IMR-90 (cell line): ENCODE measurements around the gene PDGFRA. TPM values are rescaled to one million over a fixed set of nuclear protein-coding genes. Genes with fewer than 3 reads are reported as not detected.

Experiments
- ATAC-seq: fragments of 200-7000 bp; cut with Tn5 transposase; 2 replicates; pipeline ENCODE4 v1.9.1; 2020; ENCODE audit warnings: low read depth, mild to moderate bottlenecking, moderate library complexity
- BruUV-seq: library from RNA; stranded (reverse); fragments of 400-500 nt; replicated peaks from 2 replicates; lab custom pipeline; 2021; lab: Mats Ljungman, UMichigan
- CTCF ChIA-PET: fragments of 300-600 bp; formaldehyde crosslinking; extraction: SDS; loops from one replicate; lab custom pipeline; 2021; ENCODE audit warnings: antibody characterized with exemption; lab: Yijun Ruan, JAX
- POLR2A ChIA-PET: fragments of 300-600 bp; sonication (Branson Sonifier 250); formaldehyde crosslinking; loops from one replicate; lab custom pipeline; 2022; ENCODE audit warnings: antibody characterized with exemption; ENCODE audit not compliant: unreplicated experiment; lab: Charles Lee
- DNase-seq: peaks from one replicate; pipeline ENCODE4 v3.0.0; 2013
- H2AFZ ChIP-seq: replicated peaks from 2 replicates; pipeline ENCODE3; 2013; ENCODE audit warnings: low read length, mild to moderate bottlenecking; ENCODE audit not compliant: poor library complexity
- H2AK5ac ChIP-seq: 2 replicates; pipeline ENCODE4 v1.6.1; 2013; ENCODE audit warnings: low read depth, low read length, inconsistent platforms
- H2AK9ac ChIP-seq: replicated peaks from 2 replicates; pipeline ENCODE3; 2013; ENCODE audit warnings: mild to moderate bottlenecking, low read depth, low read length, moderate library complexity; ENCODE audit not compliant: poor library complexity
- H2BK120ac ChIP-seq: 2 replicates; pipeline ENCODE4 v1.6.1; 2013; ENCODE audit warnings: low read depth, low read length, inconsistent platforms
- H2BK15ac ChIP-seq: 3 replicates; pipeline ENCODE4 v1.6.1; 2013; ENCODE audit warnings: low read depth, low read length, inconsistent platforms
- H2BK20ac ChIP-seq: 2 replicates; pipeline ENCODE4 v1.6.1; 2013; ENCODE audit warnings: low read depth, mild to moderate bottlenecking, inconsistent platforms, low read length, moderate library complexity
- H2BK5ac ChIP-seq: 2 replicates; pipeline ENCODE4 v1.6.1; 2013; ENCODE audit warnings: mild to moderate bottlenecking, low read depth, low read length, inconsistent platforms; ENCODE audit not compliant: poor library complexity, severe bottlenecking
- H3K14ac ChIP-seq: replicated peaks from 2 replicates; pipeline ENCODE4 v1.6.1; 2013; ENCODE audit warnings: low read depth, low read length, inconsistent platforms
- H3K18ac ChIP-seq: 2 replicates; pipeline ENCODE4 v1.6.1; 2013; ENCODE audit warnings: low read depth, low read length, control low read depth
- H3K23ac ChIP-seq: 2 replicates; pipeline ENCODE4 v1.6.1; 2013; ENCODE audit warnings: low read depth, low read length, inconsistent platforms
- H3K27ac ChIP-seq: 2 replicates; pipeline ENCODE4 v1.5.1; 2013; ENCODE audit warnings: mild to moderate bottlenecking, control low read depth, low read length; ENCODE audit not compliant: insufficient read depth
- H3K27me3 ChIP-seq: 2 replicates; pipeline ENCODE4 v1.6.1; 2013; ENCODE audit warnings: low read length; ENCODE audit not compliant: control insufficient read depth, insufficient read depth
- H3K36me3 ChIP-seq: 2 replicates; pipeline ENCODE4 v1.6.1; 2013; ENCODE audit warnings: low read length, mixed read lengths; ENCODE audit not compliant: control insufficient read depth, insufficient read depth
- H3K4ac ChIP-seq: 2 replicates; pipeline ENCODE4 v1.6.1; 2013; ENCODE audit warnings: low read depth, low read length, inconsistent platforms
- H3K4me1 ChIP-seq: 2 replicates; pipeline ENCODE4 v1.6.1; 2013; ENCODE audit warnings: low read length, mixed read lengths; ENCODE audit not compliant: control insufficient read depth, insufficient read depth
- H3K4me2 ChIP-seq: 2 replicates; pipeline ENCODE4 v1.6.1; 2013; ENCODE audit warnings: low read depth, mild to moderate bottlenecking, control low read depth, low read length, moderate library complexity
- H3K4me3 ChIP-seq: 2 replicates; pipeline ENCODE4 v1.5.1; 2013; ENCODE audit warnings: low read depth, mild to moderate bottlenecking, control low read depth, low read length, moderate library complexity; ENCODE audit not compliant: insufficient read depth
- H3K56ac ChIP-seq: 2 replicates; pipeline ENCODE4 v1.6.1; 2013; ENCODE audit warnings: low read length, inconsistent platforms; ENCODE audit not compliant: insufficient read depth; ENCODE audit errors: extremely low read depth
- H3K79me1 ChIP-seq, 2 experiments: 2 replicates each; pipeline ENCODE4 v1.6.1; 2013; ENCODE audit warnings: low read length in 2 of 2, inconsistent platforms in 1 of 2, low read depth in 1 of 2
- H3K9ac ChIP-seq: 2 replicates; pipeline ENCODE4 v1.6.1; 2013; ENCODE audit warnings: low read depth, low read length, control low read depth
- H3K9me1 ChIP-seq: 2 replicates; pipeline ENCODE4 v1.6.1; 2013; ENCODE audit warnings: low read length, inconsistent platforms; ENCODE audit not compliant: insufficient read depth
- H3K9me3 ChIP-seq: 2 replicates; pipeline ENCODE4 v1.6.1; 2013; ENCODE audit warnings: low read length; ENCODE audit not compliant: control insufficient read depth, insufficient read depth
- H4K20me1 ChIP-seq: 2 replicates; pipeline ENCODE4 v1.6.1; 2013; ENCODE audit warnings: low read length, inconsistent platforms; ENCODE audit not compliant: insufficient read depth
- H4K5ac ChIP-seq: 2 replicates; pipeline ENCODE4 v1.6.1; 2013; ENCODE audit warnings: mild to moderate bottlenecking, low read depth, low read length, control low read depth
- H4K8ac ChIP-seq, 2 experiments: 2 replicates each; pipeline ENCODE4 v1.6.1; 2013; ENCODE audit warnings: low read depth in 2 of 2, low read length in 2 of 2, control low read depth in 1 of 2, inconsistent platforms in 1 of 2
- H4K91ac ChIP-seq: 2 replicates; pipeline ENCODE4 v1.6.1; 2013; ENCODE audit warnings: low read depth, low read length, inconsistent platforms; ENCODE audit not compliant: insufficient read depth
- CEBPB ChIP-seq: IDR thresholded peaks from 2 replicates; pipeline ENCODE4 v1.6.1; 2012; ENCODE audit warnings: low read depth, low read length, improper control_type of control experiment
- RFX5 ChIP-seq: IDR thresholded peaks from 2 replicates; pipeline ENCODE4 v1.8.0; 2012; ENCODE audit warnings: low read depth, mild to moderate bottlenecking, low read length, moderate library complexity
- WGBS, 2 experiments: methylation state at CpG; one replicate each; pipeline versions ENCODE4 v1.1.5 to v1.1.7; 2013; ENCODE audit warnings: missing lambda C conversion rate in 2 of 2; ENCODE audit not compliant: insufficient read length in 1 of 2; ENCODE audit errors: extremely low coverage in 2 of 2; 5-methylcytosine and 5-hydroxymethylcytosine counted together
- dilution Hi-C: fragments of 300-500 bp; cut with HindIII; formaldehyde crosslinking; loops from one replicate; pipeline ENCODE4 v1.14.3; 2018; ENCODE audit warnings: low sequenced_read_pairs; ENCODE audit not compliant: unreplicated experiment
- in situ Hi-C: fragments of 300-500 bp; cut with MboI; formaldehyde crosslinking; loops from 3 replicates; pipeline ENCODE4 v1.14.3; 2019; ENCODE audit warnings: low sequenced_read_pairs, inconsistent platforms, mixed read lengths
- intact Hi-C: fragments of 100-400 bp; cut with micrococcal nuclease; formaldehyde crosslinking; loops from 2 replicates; pipeline ENCODE4 v1.10.0; 2022
- polyA plus RNA-seq, 3 experiments: library from polyadenylated mRNA; depleted of rRNA; stranded (reverse); fragments of >200 nt; gene quantifications; 2 replicates each; pipeline ENCODE4 v1.2.3, GENCODE V29; 2012; ENCODE audit warnings: low replicate concordance in 1 of 3
- total RNA-seq: library from RNA; depleted of rRNA; stranded (reverse); fragments of >200 nt; gene quantifications from 2 replicates; pipeline ENCODE4 v1.2.3, GENCODE V29; 2012

Gene PDGFRA
- total and polyA plus RNA-seq, 2 of the 4 experiments (the other 2 are of a cell fraction), result 60.8 to 168 TPM

GRCh38 chr4:54230484-54231418 lies 1.7 kb downstream of the PDGFRA start:
- peak overlapping the region; percentile 82 for H2BK120ac ChIP-seq
- TF ChIP-seq RFX5, result no peak
- peak; percentile 65; the same call in 1 of the 2 replicates for TF ChIP-seq CEBPB
- ChIA-PET POLR2A (interaction anchor here (0.5 to 0.6 kb wide), 2 partner anchors 452 to 1219 kb away, joined by 3 to 6 read pairs; no protein-coding TSS in a partner anchor), CTCF (interaction anchor here (0.8 kb wide), 2 partner anchors 301 to 322 kb away, joined by 4 to 5 read pairs; no protein-coding TSS in a partner anchor)
- BruUV-seq, result no TSS peak
- peak overlapping the region; percentile 89 for H3K56ac ChIP-seq
- H3K27me3 ChIP-seq, result no peaks in the 10 kb centered on the region
- H3K9ac ChIP-seq, result peak overlapping the region; percentile 98
- in situ Hi-C loops, result loop anchor here (25.0 kb wide), 1 partner anchor 1693 kb away; no protein-coding TSS in a partner anchor
- H2AFZ ChIP-seq, result peak overlapping the region; percentile 88
- peaks cover 29% of the 10 kb centered on the region; the same call in 1 of the 2 replicates for H3K36me3 ChIP-seq
- ATAC-seq, result no peak
- DNase-seq, result no peak
- peaks cover 46% of the 10 kb centered on the region for H4K20me1 ChIP-seq
- no peaks in the 10 kb centered on the region for H3K9me3 ChIP-seq
- intact Hi-C loops, result loop anchor here (5.0 to 10.0 kb wide), 2 partner anchors 368 to 1576 kb away; partner anchors contain the start of gene USP46
- H3K23ac ChIP-seq, result peak overlapping the region; percentile 90
- H3K9me1 ChIP-seq, result no peaks in the 10 kb centered on the region; the same call in 1 of the 2 replicates
- peak overlapping the region; percentile 67 for H3K4me2 ChIP-seq
- 2% methylated on average over 30 of the region's 63 CpGs; no CpG with 5 or more reads in 1 of the 2 experiments for WGBS, 2 experiments
- peak overlapping the region; percentile 93 for H2BK5ac ChIP-seq
- H2BK20ac ChIP-seq, result peak overlapping the region; percentile 35; the same call in 1 of the 2 replicates
- peaks cover 0 to 28% of the 10 kb centered on the region in 2 experiments; a peak in 2 of 4 replicates for H3K79me1 ChIP-seq
- H3K4me1 ChIP-seq, result peaks cover 8% of the 10 kb centered on the region
- H2BK15ac ChIP-seq, result peak overlapping the region; percentile 39; the same call in 1 of the 3 replicates
- peak overlapping the region; percentile 81 for H4K5ac ChIP-seq
- peak overlapping the region; percentile 92 for H3K18ac ChIP-seq
- H3K14ac ChIP-seq, result peak overlapping the region; percentile 97
- peak overlapping the region; percentile 65 for H2AK5ac ChIP-seq
- dilution Hi-C loops, result no loop called here
- peak overlapping the region; percentile 89 for H3K4me3 ChIP-seq
- peak overlapping the region; percentile 59 for H2AK9ac ChIP-seq
- peak overlapping the region; percentile 77 to 82; a peak in 3 of 4 replicates for H4K8ac ChIP-seq
- H3K4ac ChIP-seq, result peak overlapping the region; percentile 98
- peak overlapping the region; percentile 98 for H3K27ac ChIP-seq
- peak overlapping the region; percentile 96 for H4K91ac ChIP-seq
